ENCODE measurements around the gene ATRNL1. TPM values are rescaled to one million over a fixed set of nuclear protein-coding genes. Genes with fewer than 3 reads are reported as not detected.

Gene ATRNL1
- total and polyA plus RNA-seq, 2 of the 8 experiments (the other 6 are each of a cell fraction or from before 2014, with no cell fraction given), result 5.1 to 17.6 TPM

- no peak for FAIRE-seq
- no peak overlapping the region for H3K4ac ChIP-seq (replicated peaks; ENCODE audit: insufficient read length, low read depth, low read length)
- H3K36me3 ChIP-seq (ENCODE audit: control insufficient read depth in 2 of 4, insufficient read depth in 4 of 4, low read length in 3 of 4), result no peaks in the 10 kb centered on the region
- no peak overlapping the region for H4K91ac ChIP-seq (replicated peaks; ENCODE audit: insufficient read length, low read length)
- H2BK20ac ChIP-seq (ENCODE audit: low read length), result no peak overlapping the region
- H2AFZ ChIP-seq (ENCODE audit: low read length), result peak overlapping the region; percentile 28
- H4K8ac ChIP-seq (ENCODE audit: extremely low read depth, insufficient read depth, low read length), result peak overlapping the region; percentile 89
- no peak overlapping the region for H2BK5ac ChIP-seq (ENCODE audit: low read depth, low read length)
- H3K27ac ChIP-seq (ENCODE audit: low read depth, low read length), result peak overlapping the region; percentile 58; the same call in 1 of the 2 replicates
- ChIA-PET CTCF (ENCODE audit: partially characterized antibody) (interaction anchor here (1.5 kb wide), 1 partner anchor 213 kb away, joined by 3 read pairs; no protein-coding TSS in a partner anchor), POLR2A (ENCODE audit: partially characterized antibody) (interaction anchor here (1.4 kb wide), 1 partner anchor 46 kb away, joined by 3 read pairs; no protein-coding TSS in a partner anchor)
- H3K4me3 ChIP-seq (ENCODE audit: extremely low read depth in 1 of 4, insufficient read depth in 2 of 4, low read depth in 3 of 4, low read length in 4 of 4), result peak overlapping the region; percentile 70 to 95 (median 78)
- no peak overlapping the region for H2AK5ac ChIP-seq (ENCODE audit: low read depth, low read length)
- peaks cover 7% of the 10 kb centered on the region; the same call in 1 of the 2 replicates for H3K23me2 ChIP-seq (ENCODE audit: low read depth, low read length)
- no peaks in the 10 kb centered on the region; a peak in 1 of 4 replicates for H3K9me3 ChIP-seq (ENCODE audit: insufficient read depth in 2 of 2, low read depth in 1 of 2, low read length in 1 of 2)
- H3K4me1 ChIP-seq (replicated peaks in 1 of 4; ENCODE audit: control insufficient read depth in 3 of 4, insufficient read depth in 4 of 4, low read length in 3 of 4), result peaks cover 0 to 8% (median under 1%) of the 10 kb centered on the region in 4 experiments; a peak in 3 of 7 replicates
- H3K4me2 ChIP-seq (ENCODE audit: insufficient read depth in 1 of 2, low read depth in 2 of 2, low read length in 2 of 2), result peak overlapping the region; percentile 88 to 89
- no peak overlapping the region for H2BK120ac ChIP-seq (replicated peaks; ENCODE audit: low read depth, low read length)
- no peak overlapping the region for H3K56ac ChIP-seq (replicated peaks; ENCODE audit: insufficient read length, low read depth, low read length)
- peaks cover 0 to 2% of the 10 kb centered on the region in 2 experiments for H4K20me1 ChIP-seq (replicated peaks in 1 of 2; ENCODE audit: control insufficient read depth in 1 of 2, insufficient read depth in 2 of 2, low read length in 2 of 2)
- 0 out of 2 replicates have a peak overlapping the region, but pooled peaks have one; percentile 91 for H2BK12ac ChIP-seq (ENCODE audit: low read depth, low read length)
- no peaks in the 10 kb centered on the region for H3K79me1 ChIP-seq (ENCODE audit: low read depth, low read length)
- H3K14ac ChIP-seq (ENCODE audit: insufficient read length), result no peak overlapping the region
- no peak overlapping the region for H3K23ac ChIP-seq (ENCODE audit: insufficient read length)
- peak overlapping the region; percentile 83 for H3K18ac ChIP-seq (ENCODE audit: extremely low read depth, low read length)
- no peak overlapping the region for H4K5ac ChIP-seq (ENCODE audit: insufficient read length, low read depth, low read length)
- H3K27me3 ChIP-seq (replicated peaks in 1 of 4; ENCODE audit: control insufficient read depth in 3 of 4, extremely low read depth in 1 of 4, insufficient read depth in 3 of 4, low read length in 3 of 4), result peaks cover 0 to 20% (median 10%) of the 10 kb centered on the region in 4 experiments; a peak in 4 of 7 replicates
- no peak overlapping the region for H2BK15ac ChIP-seq (ENCODE audit: low read length)
- DNase-seq (ENCODE audit: low read depth in 1 of 2, low spot score in 2 of 2), result peak in 1 of 2 experiments; percentile 72
- WGBS, 2 experiments (ENCODE audit: extremely low coverage in 1 of 2, insufficient coverage in 1 of 2, insufficient read length in 1 of 2, insufficient replicate concordance in 2 of 2, low coverage in 1 of 2, low lambda C conversion rate in 2 of 2, missing lambda C conversion rate in 1 of 2), result 1% methylated on average over 26 of the region's 75 CpGs; no CpG with 5 or more reads in 1 of the 2 experiments
- peak overlapping the region; percentile 61 to 92 (median 72) for H3K9ac ChIP-seq (replicated peaks in 1 of 4; ENCODE audit: extremely low read depth in 1 of 4, low read depth in 3 of 4, low read length in 3 of 4)
- H3K79me2 ChIP-seq (ENCODE audit: control insufficient read depth in 1 of 2, insufficient read depth in 2 of 2, low read length in 2 of 2), result 0 out of 4 replicates have a peak, but pooled peaks cover 0 to 7% of the 10 kb centered on the region in 2 experiments
- TF ChIP-seq BRCA1 (IDR thresholded peaks at IDR 0.05; ENCODE audit: low read depth, low read length) (no peak), ASH2L (IDR thresholded peaks at IDR 0.05; ENCODE audit: low read length) (no peak), USF2 (IDR thresholded peaks at IDR 0.05; ENCODE audit: low read length) (no peak), HDAC6 (IDR thresholded peaks at IDR 0.05; ENCODE audit: low read depth, low read length) (no peak), SRF (IDR thresholded peaks at IDR 0.05; ENCODE audit: low read depth, low read length) (no peak), POLR2A (IDR thresholded peaks at IDR 0.05; ENCODE audit: control extremely low read depth in 1 of 2, low read depth in 2 of 2, low read length in 2 of 2) (peak in 1 of 2 experiments; percentile 57; a peak in 2 of 3 replicates), SP1 (IDR thresholded peaks at IDR 0.05; ENCODE audit: low read depth, low read length) (no peak), ZNF274 (IDR thresholded peaks at IDR 0.05; ENCODE audit: borderline replicate concordance, extremely low read depth, low read length) (no peak), TBP (IDR thresholded peaks at IDR 0.05; ENCODE audit: low read depth, low read length) (peak; percentile 39; the same call in 1 of the 2 replicates), MAFK (IDR thresholded peaks at IDR 0.05; ENCODE audit: low read depth, low read length) (no peak), RXRA (IDR thresholded peaks at IDR 0.05; ENCODE audit: insufficient read depth, low read depth, low read length) (no peak)
Observed at GRCh38 chr10:115092555-115093285, 445 bp upstream of the ATRNL1 start.

Measured in H1 (cell line).